Activated CD8-positive, alpha-beta T cell treated with anti-CD3 and anti-CD28 coated beads, Interleukin-2, amount 10 ng/mL, durations not matched to agents 7 days and 5 days (primary cell): ENCODE data around the gene CYB561D1. TPM values are rescaled to one million over a fixed set of nuclear protein-coding genes. Genes with fewer than 3 reads are reported as not detected.

Source experiments
- ATAC-seq: fragments of 150-1000 bp; cut with Tn5 transposase; one replicate; pipeline ENCODE4 v1.10.0; 2021; ENCODE audit warnings: moderate library complexity
- CTCF ChIA-PET: fragments of 350-600 bp; sonication (Branson Sonifier 250); formaldehyde crosslinking; loops from one replicate; lab custom pipeline; 2021; ENCODE audit warnings: antibody characterized with exemption; lab: Charles Lee
- POLR2A ChIA-PET: fragments of 350-600 bp; sonication (Branson Sonifier 250); formaldehyde crosslinking; loops from one replicate; lab custom pipeline; 2021; ENCODE audit warnings: antibody characterized with exemption; lab: Charles Lee
- DNase-seq: peaks from one replicate; pipeline ENCODE4 v3.0.0-alpha.2; 2020
- H3K27ac Mint-ChIP-seq: one replicate; pipeline ENCODE4 v1.8.0; 2021; ENCODE audit warnings: mild to moderate bottlenecking, mixed read lengths
- H3K27me3 Mint-ChIP-seq: one replicate; pipeline ENCODE4 v1.8.0; 2021; ENCODE audit warnings: low read depth, mixed read lengths
- H3K36me3 Mint-ChIP-seq: one replicate; pipeline ENCODE4 v1.8.0; 2021; ENCODE audit warnings: low read depth, mixed read lengths
- H3K4me1 Mint-ChIP-seq: one replicate; pipeline ENCODE4 v1.8.0; 2021; ENCODE audit warnings: low read depth, mixed read lengths
- H3K4me3 Mint-ChIP-seq: one replicate; pipeline ENCODE4 v1.8.0; 2021; ENCODE audit warnings: mild to moderate bottlenecking, mixed read lengths
- H3K9me3 Mint-ChIP-seq: one replicate; pipeline ENCODE4 v1.8.0; 2022; ENCODE audit warnings: mixed read lengths; ENCODE audit not compliant: insufficient read depth
- total RNA-seq, 2 experiments: library from RNA; stranded (reverse); gene quantifications; one replicate each; pipeline ENCODE4 v1.2.3, GENCODE V29; 2021

The CYB561D1 gene
- total RNA-seq, 2 experiments from 2014 or later = 19.0 to 19.8 TPM

- peaks cover 36% of the 10 kb centered on the region for H3K4me1 Mint-ChIP-seq
These were observed 36.1 kb downstream of the CYB561D1 start for GRCh38 chr1:109529881-109530456.

DNA sequence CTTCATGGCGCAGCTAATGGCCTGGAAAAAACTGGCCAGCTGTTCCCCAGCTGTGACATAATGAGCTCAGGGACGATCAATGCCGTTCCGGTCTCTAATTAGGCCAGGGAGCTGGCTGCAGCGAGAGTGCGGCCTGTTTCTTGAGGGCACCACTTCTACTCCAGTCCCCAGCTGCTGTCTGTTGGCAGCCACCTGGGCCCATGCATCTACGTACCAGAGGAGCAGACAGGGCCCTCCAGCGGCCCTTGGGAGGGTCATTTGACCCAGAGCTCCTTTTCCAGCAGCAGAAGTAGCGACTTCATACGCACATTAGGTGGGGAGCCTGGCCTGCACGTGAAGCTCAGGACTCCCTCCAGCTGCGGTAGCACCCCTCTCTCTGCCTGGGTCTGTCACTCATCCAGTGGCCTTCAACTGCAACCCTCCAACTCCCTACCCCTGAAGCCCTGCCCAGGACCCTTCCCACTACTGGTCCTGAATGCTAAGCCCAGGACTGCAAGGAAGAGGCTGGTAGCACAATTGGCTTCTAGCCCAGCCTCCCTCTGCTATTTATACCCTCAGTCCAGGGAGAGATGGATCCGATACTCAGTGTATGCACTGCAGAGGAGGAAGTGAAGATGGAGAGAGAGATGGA lies 36.7 kb downstream of the CYB561D1 start:
- H3K9me3 Mint-ChIP-seq = no peaks in the 10 kb centered on the region
- no peak for DNase-seq
- H3K4me3 Mint-ChIP-seq = peak overlapping the region; percentile 1
- ATAC-seq = no peak
- ChIA-PET CTCF (interaction anchor here (0.6 to 26.3 kb wide), 9 partner anchors 15 to 131 kb away, joined by 3 to 1507 read pairs (median 17); partner anchors contain the start of genes AMIGO1, CYB561D1, GNAI3 and PSMA5), POLR2A (interaction anchor here (1.7 to 6.1 kb wide), 5 partner anchors 18 to 105 kb away, joined by 5 to 66 read pairs (median 15); partner anchors contain the start of genes CYB561D1 and GNAI3)
- H3K4me1 Mint-ChIP-seq = peaks cover 36% of the 10 kb centered on the region
- H3K27ac Mint-ChIP-seq = peak overlapping the region; percentile 96
- H3K27me3 Mint-ChIP-seq = peaks cover 2% of the 10 kb centered on the region
- no peaks in the 10 kb centered on the region for H3K36me3 Mint-ChIP-seq

More at GRCh38 chr1:109529881-109530456, 36.1 kb downstream of the CYB561D1 start:
- ChIA-PET CTCF (interaction anchor here (0.6 to 26.3 kb wide), 8 partner anchors 16 to 131 kb away, joined by 3 to 1507 read pairs (median 13); partner anchors contain the start of genes AMIGO1, CYB561D1, PSMA5 and SORT1), POLR2A (interaction anchor here (0.9 to 6.1 kb wide), 6 partner anchors 18 to 105 kb away, joined by 3 to 66 read pairs (median 14); partner anchors contain the start of genes CYB561D1 and GNAI3)
- H3K36me3 Mint-ChIP-seq = no peaks in the 10 kb centered on the region
- H3K9me3 Mint-ChIP-seq = no peaks in the 10 kb centered on the region
- peak overlapping the region; percentile 19 for H3K27ac Mint-ChIP-seq
- ATAC-seq (no peak), DNase-seq (no peak)
- peaks cover 2% of the 10 kb centered on the region for H3K27me3 Mint-ChIP-seq
- no peak overlapping the region for H3K4me3 Mint-ChIP-seq

GRCh38 chr1:109531380-109531779 lies 37.5 kb downstream of the CYB561D1 start:
- Mint-ChIP-seq H3K27me3 (no peaks in the 10 kb centered on the region), H3K27ac (peak overlapping the region; percentile 96), H3K4me1 (peaks cover 36% of the 10 kb centered on the region), H3K9me3 (no peaks in the 10 kb centered on the region), H3K4me3 (peak overlapping the region; percentile 1), H3K36me3 (no peaks in the 10 kb centered on the region)
- no peak for DNase-seq
- POLR2A ChIA-PET = interaction anchor here (1.7 to 6.1 kb wide), 5 partner anchors 16 to 106 kb away, joined by 5 to 66 read pairs (median 15); partner anchors contain the start of gene CYB561D1
- no peak for ATAC-seq
- CTCF ChIA-PET = interaction anchor here (0.7 to 26.3 kb wide), 40 partner anchors 8 to 488 kb away, joined by 3 to 1507 read pairs (median 8); partner anchors contain the start of genes AHCYL1, AMIGO1, ATXN7L2 and CELSR2

GRCh38 chr1:109531826-109532364 lies 38.0 kb downstream of the CYB561D1 start:
- peaks cover 36% of the 10 kb centered on the region for H3K4me1 Mint-ChIP-seq
- H3K27ac Mint-ChIP-seq = peak overlapping the region; percentile 96
- H3K27me3 Mint-ChIP-seq = no peaks in the 10 kb centered on the region
- ATAC-seq (no peak), DNase-seq (no peak)
- ChIA-PET CTCF (interaction anchor here (0.7 to 26.3 kb wide), 60 partner anchors 8 to 702 kb away, joined by 3 to 1507 read pairs (median 6); partner anchors contain the start of genes AHCYL1, AMIGO1, AMPD2 and ATXN7L2), POLR2A (interaction anchor here (0.6 to 6.1 kb wide), 8 partner anchors 16 to 646 kb away, joined by 3 to 66 read pairs (median 5); partner anchors contain the start of genes CYB561D1 and GNAI3)
- H3K4me3 Mint-ChIP-seq = peak overlapping the region; percentile 53
- no peaks in the 10 kb centered on the region for H3K9me3 Mint-ChIP-seq
- H3K36me3 Mint-ChIP-seq = no peaks in the 10 kb centered on the region

DNA sequence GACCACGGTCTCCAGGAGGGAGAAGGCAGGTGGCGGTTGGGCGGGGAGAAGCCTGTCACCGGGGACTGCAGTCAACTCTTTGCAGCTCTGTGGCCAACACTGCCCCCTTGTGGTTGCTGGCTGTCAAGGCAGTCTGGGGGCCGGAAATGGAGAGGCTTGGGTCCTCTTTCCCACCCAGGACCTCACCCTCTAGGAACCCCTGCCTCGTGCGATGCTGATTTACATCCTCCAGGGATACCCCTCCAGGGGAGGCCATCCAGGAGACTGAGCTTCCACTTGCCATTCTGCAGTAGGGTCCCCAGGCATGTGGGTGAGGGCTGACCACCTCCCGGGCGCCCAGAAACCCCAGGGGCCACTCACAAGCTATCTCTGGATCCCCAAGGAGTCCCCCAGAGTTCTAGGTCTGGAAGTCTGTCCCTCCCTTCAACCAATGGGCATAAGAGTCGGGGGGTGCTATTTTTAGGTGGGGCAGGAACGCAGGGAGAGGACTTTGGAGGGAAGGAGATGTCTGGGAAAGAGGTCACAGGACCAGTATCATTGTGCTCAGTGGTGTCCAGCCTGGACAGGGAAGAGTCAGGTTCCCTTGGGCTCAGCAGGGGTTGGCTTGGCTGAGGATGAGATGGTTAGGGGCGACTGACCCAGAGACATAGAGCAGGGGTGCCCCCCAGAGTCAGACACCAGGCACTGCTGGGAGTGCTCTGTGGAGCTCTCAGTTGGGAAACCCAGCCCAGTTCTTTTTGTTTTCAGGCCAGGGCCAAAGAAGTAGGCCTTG lies 38.7 kb downstream of the CYB561D1 start:
- CTCF ChIA-PET = interaction anchor here (0.6 to 26.3 kb wide), 82 partner anchors 9 to 703 kb away, joined by 3 to 1507 read pairs (median 4); partner anchors contain the start of genes AHCYL1, AMIGO1, AMPD2 and ATXN7L2

GRCh38 chr1:109534307-109534858 lies 40.5 kb downstream of the CYB561D1 start:
- Mint-ChIP-seq H3K27me3 (no peaks in the 10 kb centered on the region), H3K4me3 (no peak overlapping the region), H3K4me1 (peaks cover 36% of the 10 kb centered on the region), H3K9me3 (no peaks in the 10 kb centered on the region), H3K36me3 (no peaks in the 10 kb centered on the region), H3K27ac (no peak overlapping the region)
- no peak for ATAC-seq
- no peak for DNase-seq
- CTCF ChIA-PET = interaction anchor here (0.8 to 26.3 kb wide), 6 partner anchors 12 to 422 kb away, joined by 3 to 1507 read pairs (median 4); partner anchors contain the start of genes AMIGO1, CYB561D1, GNAI3 and PSRC1
- POLR2A ChIA-PET = no interaction called here

More for the DNA sequence above, 38.7 kb downstream of the CYB561D1 start:
- DNase-seq (peak; percentile 94), ATAC-seq (peak; percentile 88)
- H3K4me1 Mint-ChIP-seq = peaks cover 36% of the 10 kb centered on the region
- H3K36me3 Mint-ChIP-seq = no peaks in the 10 kb centered on the region
- H3K9me3 Mint-ChIP-seq = no peaks in the 10 kb centered on the region
- H3K27me3 Mint-ChIP-seq = no peaks in the 10 kb centered on the region
- POLR2A ChIA-PET = interaction anchor here (0.6 to 6.1 kb wide), 9 partner anchors 16 to 646 kb away, joined by 3 to 66 read pairs (median 4); partner anchors contain the start of genes CYB561D1 and GNAI3
- H3K27ac Mint-ChIP-seq = peak overlapping the region; percentile 96
- H3K4me3 Mint-ChIP-seq = peak overlapping the region; percentile 53

DNA sequence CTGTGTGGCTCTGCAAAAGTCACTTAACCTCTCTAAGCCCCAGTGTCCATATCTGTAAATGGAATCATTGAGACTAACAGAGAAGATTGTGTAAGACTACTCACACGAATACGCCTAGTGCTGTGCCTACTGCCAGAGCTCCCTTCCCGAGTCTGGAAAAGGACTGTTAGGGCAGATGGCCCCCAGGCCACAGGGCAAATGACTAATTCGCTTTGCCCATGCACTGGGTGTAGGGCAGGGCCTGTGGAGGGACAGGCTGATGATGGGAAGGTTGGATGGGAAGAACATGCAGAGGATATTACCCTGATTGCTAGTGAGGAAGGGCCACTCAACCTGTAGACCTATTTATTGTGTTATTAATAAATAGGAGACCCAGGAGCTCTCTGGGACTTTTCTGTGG lies 41.6 kb downstream of the CYB561D1 start:
- Mint-ChIP-seq H3K9me3 (no peaks in the 10 kb centered on the region), H3K4me3 (no peak overlapping the region), H3K27me3 (peaks cover 2% of the 10 kb centered on the region), H3K36me3 (no peaks in the 10 kb centered on the region), H3K4me1 (peaks cover 27% of the 10 kb centered on the region), H3K27ac (no peak overlapping the region)
- ChIA-PET CTCF (interaction anchor here (0.8 to 26.3 kb wide), 4 partner anchors 10 to 423 kb away, joined by 3 to 1507 read pairs (median 9); partner anchors contain the start of genes AMIGO1, CYB561D1 and PSRC1), POLR2A (no interaction called here)
- no peak for ATAC-seq
- DNase-seq = no peak

- H3K27me3 Mint-ChIP-seq = peaks cover 5% of the 10 kb centered on the region
- H3K4me1 Mint-ChIP-seq = peaks cover 21% of the 10 kb centered on the region
- H3K9me3 Mint-ChIP-seq = no peaks in the 10 kb centered on the region
- ChIA-PET POLR2A (no interaction called here), CTCF (interaction anchor here (2.3 to 26.3 kb wide), 2 partner anchors 10 to 32 kb away, joined by 15 to 1507 read pairs; partner anchors contain the start of genes AMIGO1 and CYB561D1)
- no peaks in the 10 kb centered on the region for H3K36me3 Mint-ChIP-seq
- ATAC-seq (no peak), DNase-seq (no peak)
- H3K4me3 Mint-ChIP-seq = no peak overlapping the region
- H3K27ac Mint-ChIP-seq = no peak overlapping the region
These were observed 42.1 kb downstream of the CYB561D1 start for GRCh38 chr1:109535971-109536491.

DNA sequence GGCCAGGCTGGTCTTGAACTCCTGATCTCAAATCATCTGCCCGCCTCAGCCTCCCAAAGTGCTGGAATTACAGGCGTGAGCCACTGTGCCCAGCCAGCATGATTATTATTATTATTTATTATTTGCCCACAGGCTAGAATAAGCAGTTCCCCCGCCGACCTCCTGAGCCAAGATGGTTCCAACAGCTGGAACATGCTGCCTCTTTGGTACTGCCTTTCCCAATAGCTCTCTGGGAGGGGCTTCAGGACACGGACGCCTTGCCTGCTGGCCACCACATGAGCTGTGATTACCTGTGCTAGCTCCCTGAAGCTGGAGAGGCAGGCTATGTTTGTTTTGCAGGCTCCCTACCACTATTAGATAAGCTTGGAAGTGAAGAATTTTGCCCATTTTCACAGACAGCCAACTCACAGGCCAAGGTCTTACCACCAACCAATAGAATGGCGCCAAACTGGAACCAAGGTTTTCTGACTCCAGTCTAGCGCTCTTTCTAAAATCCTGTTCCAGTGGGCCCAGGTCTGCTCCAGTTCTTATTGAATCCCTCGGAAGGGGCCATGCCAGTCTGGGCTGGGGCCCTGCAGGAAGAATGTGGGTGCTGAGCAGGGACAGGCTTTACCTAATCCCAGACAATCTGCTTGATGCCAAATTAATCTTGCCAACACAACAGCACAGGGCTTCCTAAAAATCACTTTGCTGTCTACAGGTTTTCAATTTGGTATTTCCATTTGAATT lies 43.7 kb downstream of the CYB561D1 start:
- ChIA-PET CTCF (interaction anchor here (1.6 to 26.3 kb wide), 4 partner anchors 8 to 103 kb away, joined by 5 to 1507 read pairs (median 20); partner anchors contain the start of genes AMIGO1 and CYB561D1), POLR2A (interaction anchor here (1.5 kb wide), 1 partner anchor 11 kb away, joined by 5 read pairs; the partner anchor contains the start of gene GNAI3)
- Mint-ChIP-seq H3K4me3 (no peak overlapping the region), H3K27ac (no peak overlapping the region), H3K27me3 (peaks cover 5% of the 10 kb centered on the region), H3K4me1 (peaks cover 5% of the 10 kb centered on the region), H3K9me3 (no peaks in the 10 kb centered on the region), H3K36me3 (no peaks in the 10 kb centered on the region)
- DNase-seq (peak; percentile 5), ATAC-seq (no peak)
